GM18907 (cell line): ENCODE data around the gene DBN1.
"Not testable (repeated sequence)": the region's sequence is repeated elsewhere in the genome, so short reads cannot be mapped to it uniquely, and the experiment has no call there.

Experiments used
- ATAC-seq: cut with Tn5 transposase; IDR thresholded peaks from one replicate; pipeline ENCODE4 v1.9.1; 2021; ENCODE audit warnings: mild to moderate bottlenecking, moderate library complexity; ENCODE audit not compliant: unreplicated experiment

The DBN1 gene

GRCh38 chr5:177491983-177492746 is 18.7 kb upstream of the DBN1 start:
- no peak for ATAC-seq

- no peak for ATAC-seq
These were observed 18.1 kb upstream of the DBN1 start for GRCh38 chr5:177491429-177491945.

GRCh38 chr5:177490992-177491391 is 17.6 kb upstream of the DBN1 start:
- no peak for ATAC-seq

GRCh38 chr5:177490311-177490991 is 17.0 kb upstream of the DBN1 start:
- no peak for ATAC-seq

- ATAC-seq, result no peak
These were observed 15.8 kb upstream of the DBN1 start for GRCh38 chr5:177489119-177489716.

- ATAC-seq, result no peak
These were observed 14.5 kb upstream of the DBN1 start for GRCh38 chr5:177487975-177488374.

- ATAC-seq, result no peak
These were observed 13.7 kb upstream of the DBN1 start for GRCh38 chr5:177487144-177487543.

- no peak for ATAC-seq
These were observed 12.8 kb upstream of the DBN1 start for GRCh38 chr5:177486256-177486655.

- ATAC-seq, result not testable (repeated sequence)
These were observed 12.3 kb upstream of the DBN1 start for GRCh38 chr5:177485753-177486152.

GRCh38 chr5:177484902-177485549 is 11.6 kb upstream of the DBN1 start:
- no peak for ATAC-seq

- ATAC-seq, result no peak
These were observed 10.8 kb upstream of the DBN1 start for GRCh38 chr5:177483994-177484901.

- ATAC-seq, result no peak
These were observed 9.6 kb upstream of the DBN1 start for GRCh38 chr5:177483042-177483441.

GRCh38 chr5:177482359-177482795 is 8.9 kb upstream of the DBN1 start:
- no peak for ATAC-seq

- ATAC-seq, result no peak
These were observed 6.3 kb upstream of the DBN1 start for GRCh38 chr5:177479774-177480173.

- ATAC-seq, result no peak
These were observed 5.5 kb upstream of the DBN1 start for GRCh38 chr5:177478711-177479646.

- ATAC-seq, result no peak
These were observed 4.5 kb upstream of the DBN1 start for GRCh38 chr5:177477701-177478477.

- ATAC-seq, result no peak
These were observed 3.2 kb upstream of the DBN1 start for GRCh38 chr5:177476531-177477233.
